Suprapubic skin (tissue), 4 donors: ENCODE data around the gene DTNB. TPM values are rescaled to one million over a fixed set of nuclear protein-coding genes. Genes with fewer than 3 reads are reported as not detected.

Experiments used
- DNase-seq, 2 donors: peaks; one replicate each; pipeline ENCODE4 v3.0.0-alpha.2; 2019; ENCODE audit warnings: low spot score in 2 of 2
- H3K27ac ChIP-seq: fragments of 200-600 bp; sonication (generic); one replicate; pipeline ENCODE4 v1.5.1; 2019
- H3K27me3 ChIP-seq: fragments of 200-600 bp; sonication (generic); one replicate; pipeline ENCODE4 v1.5.1; 2019
- H3K36me3 ChIP-seq: fragments of 200-600 bp; sonication (generic); one replicate; pipeline ENCODE4 v1.5.1; 2019
- H3K4me1 ChIP-seq: fragments of 200-600 bp; sonication (generic); one replicate; pipeline ENCODE4 v1.5.1; 2019
- H3K4me3 ChIP-seq: fragments of 200-600 bp; sonication (generic); one replicate; pipeline ENCODE4 v1.5.1; 2019; ENCODE audit warnings: mild to moderate bottlenecking
- H3K9me3 ChIP-seq: fragments of 200-600 bp; sonication (generic); one replicate; pipeline ENCODE4 v1.5.1; 2019
- EP300 ChIP-seq: sonication (generic); formaldehyde crosslinking; IDR thresholded peaks from one replicate; pipeline ENCODE4 v1.6.1; 2017; ENCODE audit warnings: antibody characterized with exemption
- POLR2A ChIP-seq, 2 donors: fragments of 450-650 bp; IDR thresholded peaks; one replicate each; pipeline ENCODE4 v1.6.1; 2017; ENCODE audit warnings: antibody characterized with exemption in 2 of 2, mild to moderate bottlenecking in 2 of 2, moderate library complexity in 2 of 2
- POLR2AphosphoS5 ChIP-seq, 3 donors: sonication (generic); formaldehyde crosslinking; IDR thresholded peaks; one replicate each; pipeline ENCODE4 v1.6.1; 2017; ENCODE audit warnings: antibody characterized with exemption in 3 of 3
- WGBS: methylation state at CpG from one replicate; pipeline ENCODE4 v1.1.5; 2018; 5-methylcytosine and 5-hydroxymethylcytosine counted together
- total RNA-seq, 4 donors: library from RNA; depleted of rRNA; stranded (reverse); fragments of >200 nt; gene quantifications; one replicate each; pipeline ENCODE4 v1.1.0, GENCODE V29; 2016
- TF ChIP-seq, protein P1 (sequence below), 2 donors: fragments of 200-600 bp in 1 of 2; fragments of 450-650 bp in 1 of 2; sonication (generic) in 1 of 2; IDR thresholded peaks; one replicate each; pipeline ENCODE4 v1.5.1; 2016 to 2019; ENCODE audit warnings: antibody characterized with exemption in 2 of 2, mild to moderate bottlenecking in 1 of 2, moderate library complexity in 1 of 2

Gene DTNB
- total RNA-seq, 4 donors from 2014 or later, result 11.8 to 40.1 (median 24.1) TPM

DNA sequence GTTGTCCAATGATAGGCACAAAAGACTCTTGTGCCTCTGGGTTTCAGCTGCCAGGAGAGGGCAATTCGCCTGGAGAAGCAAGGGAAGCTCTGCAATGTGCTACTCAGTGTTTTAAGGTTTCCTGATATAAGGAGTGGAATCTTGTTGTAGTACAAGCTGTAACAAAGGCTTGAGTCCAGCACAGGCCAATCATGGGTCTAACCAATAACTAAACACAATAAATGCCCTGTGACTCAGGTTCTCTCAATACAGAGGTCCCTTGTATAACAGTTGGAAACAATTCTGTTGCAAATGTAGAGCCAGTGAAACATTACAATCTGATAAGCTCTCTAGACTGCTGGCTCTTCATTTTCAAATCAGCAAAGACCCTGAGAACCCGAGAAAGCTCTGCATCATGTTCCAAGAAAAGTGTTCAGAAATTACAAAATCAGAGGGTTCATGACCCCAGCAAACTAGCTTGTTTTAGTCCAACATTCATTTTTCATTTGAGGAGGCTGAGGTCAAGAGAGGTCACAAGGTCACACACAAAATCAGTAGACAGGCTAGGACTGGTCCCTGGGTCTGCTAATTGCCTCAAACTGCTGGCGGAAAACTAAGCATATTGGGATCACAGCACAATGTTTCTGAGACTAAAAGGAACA is 272.7 kb downstream of the DTNB start:
- WGBS, result 83% methylated on average over 3 of the region's 3 CpGs
- no peak overlapping the region for H3K27ac ChIP-seq

DNA sequence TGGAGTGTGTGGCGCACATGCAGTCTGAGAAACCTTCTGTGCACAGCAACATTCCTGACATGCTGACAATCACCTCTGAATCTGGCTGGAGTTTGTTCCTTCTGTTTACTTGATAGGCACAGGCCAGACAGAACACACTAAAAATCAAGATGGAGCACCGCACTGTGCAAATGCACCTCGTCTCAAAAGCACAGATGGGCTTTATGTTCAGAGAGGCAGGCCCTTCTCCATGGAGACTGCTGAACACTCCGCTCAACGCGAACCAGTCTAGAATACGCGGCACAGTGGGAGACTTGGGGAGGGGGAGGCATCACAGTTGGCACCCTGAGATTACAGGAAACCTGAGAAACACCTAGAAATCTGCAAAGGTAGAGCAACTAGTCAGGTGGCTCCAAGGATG is 273.2 kb downstream of the DTNB start:
- Histone ChIP-seq H3K27me3 (no peaks in the 10 kb centered on the region), H3K9me3 (no peaks in the 10 kb centered on the region), H3K36me3 (no peaks in the 10 kb centered on the region), H3K4me3 (no peak overlapping the region), H3K27ac (no peak overlapping the region), H3K4me1 (no peaks in the 10 kb centered on the region)
- WGBS, result 95% methylated on average over 8 of the region's 8 CpGs
- TF ChIP-seq POLR2AphosphoS5 (IDR thresholded peaks at IDR 0.05), result no peak
- TF ChIP-seq EP300, result no peak
- TF ChIP-seq POLR2A (IDR thresholded peaks at IDR 0.05), result no peak
- TF ChIP-seq, protein P1, sequence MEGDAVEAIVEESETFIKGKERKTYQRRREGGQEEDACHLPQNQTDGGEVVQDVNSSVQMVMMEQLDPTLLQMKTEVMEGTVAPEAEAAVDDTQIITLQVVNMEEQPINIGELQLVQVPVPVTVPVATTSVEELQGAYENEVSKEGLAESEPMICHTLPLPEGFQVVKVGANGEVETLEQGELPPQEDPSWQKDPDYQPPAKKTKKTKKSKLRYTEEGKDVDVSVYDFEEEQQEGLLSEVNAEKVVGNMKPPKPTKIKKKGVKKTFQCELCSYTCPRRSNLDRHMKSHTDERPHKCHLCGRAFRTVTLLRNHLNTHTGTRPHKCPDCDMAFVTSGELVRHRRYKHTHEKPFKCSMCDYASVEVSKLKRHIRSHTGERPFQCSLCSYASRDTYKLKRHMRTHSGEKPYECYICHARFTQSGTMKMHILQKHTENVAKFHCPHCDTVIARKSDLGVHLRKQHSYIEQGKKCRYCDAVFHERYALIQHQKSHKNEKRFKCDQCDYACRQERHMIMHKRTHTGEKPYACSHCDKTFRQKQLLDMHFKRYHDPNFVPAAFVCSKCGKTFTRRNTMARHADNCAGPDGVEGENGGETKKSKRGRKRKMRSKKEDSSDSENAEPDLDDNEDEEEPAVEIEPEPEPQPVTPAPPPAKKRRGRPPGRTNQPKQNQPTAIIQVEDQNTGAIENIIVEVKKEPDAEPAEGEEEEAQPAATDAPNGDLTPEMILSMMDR (IDR thresholded peaks at IDR 0.05), result no peak
- DNase-seq, result no peak

More for the DNA sequence above, 272.7 kb downstream of the DTNB start:
- Histone ChIP-seq H3K27me3 (no peaks in the 10 kb centered on the region), H3K4me3 (no peak overlapping the region), H3K4me1 (no peaks in the 10 kb centered on the region), H3K9me3 (no peaks in the 10 kb centered on the region), H3K36me3 (no peaks in the 10 kb centered on the region)
- TF ChIP-seq POLR2AphosphoS5 (IDR thresholded peaks at IDR 0.05), result no peak
- TF ChIP-seq, protein P1 (IDR thresholded peaks at IDR 0.05), result no peak
- no peak for TF ChIP-seq EP300
- TF ChIP-seq POLR2A (IDR thresholded peaks at IDR 0.05), result no peak
- DNase-seq, result no peak

DNA sequence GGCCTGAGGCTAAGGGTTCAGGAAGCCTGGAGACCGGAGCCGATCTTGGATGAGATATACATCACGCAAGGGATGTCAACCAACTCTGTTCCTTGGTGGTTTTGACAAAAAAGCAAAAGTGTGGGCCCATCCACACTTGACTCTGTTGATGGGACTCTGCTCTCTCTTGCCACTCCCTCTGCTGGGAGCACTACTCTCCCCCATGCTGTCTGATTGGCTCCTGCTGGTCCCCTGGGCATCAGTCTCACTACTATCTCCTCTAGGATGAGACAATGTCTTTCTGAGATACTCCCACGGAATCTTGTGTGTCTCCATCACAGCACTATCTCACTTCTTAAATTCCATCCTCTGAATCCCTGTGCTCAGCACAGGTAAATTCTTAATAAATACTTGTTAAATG is 274.8 kb downstream of the DTNB start:
- Histone ChIP-seq H3K27ac (no peak overlapping the region), H3K36me3 (no peaks in the 10 kb centered on the region), H3K27me3 (no peaks in the 10 kb centered on the region), H3K9me3 (no peaks in the 10 kb centered on the region), H3K4me1 (no peaks in the 10 kb centered on the region), H3K4me3 (no peak overlapping the region)
- no peak for DNase-seq
- no peak for TF ChIP-seq POLR2AphosphoS5 (IDR thresholded peaks at IDR 0.05)
- WGBS, result 94% methylated on average over 4 of the region's 4 CpGs

DNA sequence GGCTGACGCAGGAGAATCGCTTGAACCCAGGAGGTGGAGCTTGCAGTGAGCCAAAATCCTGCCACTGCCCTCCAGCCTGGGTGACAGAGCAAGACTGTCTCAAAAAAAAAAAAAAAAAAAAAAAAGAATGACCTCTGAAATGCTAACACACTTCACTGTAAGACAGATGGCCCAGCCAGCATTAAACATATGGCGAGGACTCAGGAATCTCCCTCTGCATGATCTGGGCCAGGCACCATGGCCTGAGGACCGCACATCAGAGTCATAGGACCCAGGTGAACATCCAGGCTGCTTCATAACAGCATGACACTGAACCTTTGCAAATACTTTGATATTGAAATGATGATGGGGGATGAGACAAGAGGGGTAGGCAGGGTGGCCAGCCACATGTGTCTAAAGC is 275.6 kb downstream of the DTNB start:
- 91% methylated on average over 4 of the region's 4 CpGs for whole genome bisulfite sequencing
- Histone ChIP-seq H3K36me3 (no peaks in the 10 kb centered on the region), H3K9me3 (no peaks in the 10 kb centered on the region), H3K27me3 (no peaks in the 10 kb centered on the region), H3K4me1 (no peaks in the 10 kb centered on the region), H3K27ac (no peak overlapping the region), H3K4me3 (no peak overlapping the region)
- no peak for TF ChIP-seq POLR2AphosphoS5 (IDR thresholded peaks at IDR 0.05)
- no peak for TF ChIP-seq POLR2A (IDR thresholded peaks at IDR 0.05)
- TF ChIP-seq EP300, result no peak
- TF ChIP-seq, protein P1 (IDR thresholded peaks at IDR 0.05), result no peak
- no peak for DNase-seq

DNA sequence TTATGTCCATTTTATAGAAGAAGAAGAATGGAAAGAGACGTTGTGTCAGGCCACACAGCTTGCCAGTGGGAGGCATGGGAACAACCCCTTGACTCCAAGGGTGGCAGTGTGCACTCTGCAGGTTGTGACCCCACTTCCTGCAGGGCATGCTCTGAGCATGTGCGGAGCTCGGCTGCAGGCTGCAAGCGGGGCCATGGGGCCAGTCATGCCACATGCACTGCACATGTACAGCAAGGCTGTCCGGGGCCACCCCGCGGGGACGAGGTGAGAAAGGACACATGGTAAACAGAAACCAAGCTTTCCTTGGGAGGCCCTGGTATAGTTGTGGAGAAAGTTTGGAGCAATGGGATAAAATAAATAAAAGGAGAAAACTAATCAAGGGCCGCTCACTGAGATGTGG is 284.2 kb downstream of the DTNB start:
- Histone ChIP-seq H3K4me3 (no peak overlapping the region), H3K27ac (no peak overlapping the region), H3K27me3 (no peaks in the 10 kb centered on the region), H3K4me1 (peaks cover 6% of the 10 kb centered on the region), H3K9me3 (no peaks in the 10 kb centered on the region), H3K36me3 (peaks cover 3% of the 10 kb centered on the region)
- TF ChIP-seq POLR2A (IDR thresholded peaks at IDR 0.05), result no peak
- TF ChIP-seq POLR2AphosphoS5 (IDR thresholded peaks at IDR 0.05), result no peak
- TF ChIP-seq, protein P1 (IDR thresholded peaks at IDR 0.05), result no peak
- TF ChIP-seq EP300, result no peak
- DNase-seq, result no peak
- 90% methylated on average over 9 of the region's 9 CpGs for WGBS

DNA sequence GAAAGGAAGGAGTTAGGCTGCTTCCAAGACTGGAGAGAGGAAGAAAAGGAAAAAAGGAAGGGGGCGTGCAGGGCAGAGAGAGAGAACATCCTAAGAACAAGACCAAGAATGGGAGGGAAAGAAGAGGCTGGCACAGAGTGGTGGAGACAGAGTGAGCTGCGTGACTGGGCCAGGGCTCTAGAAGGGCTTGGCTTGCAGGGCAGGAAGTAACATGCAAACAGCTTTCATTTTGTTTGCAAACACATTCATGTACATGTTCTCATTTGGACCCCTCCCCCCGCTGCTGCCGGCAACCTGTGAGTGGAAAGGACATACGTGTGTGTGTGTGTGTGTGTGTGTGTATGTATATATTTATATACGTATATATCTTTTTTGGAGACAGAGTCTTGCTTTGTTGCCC is 284.9 kb downstream of the DTNB start:
- Histone ChIP-seq H3K27ac (no peak overlapping the region), H3K4me1 (peaks cover 6% of the 10 kb centered on the region), H3K4me3 (no peak overlapping the region), H3K9me3 (no peaks in the 10 kb centered on the region), H3K27me3 (no peaks in the 10 kb centered on the region), H3K36me3 (peaks cover 3% of the 10 kb centered on the region)
- TF ChIP-seq, protein P1 (IDR thresholded peaks at IDR 0.05), result no peak
- no peak for TF ChIP-seq POLR2A (IDR thresholded peaks at IDR 0.05)
- WGBS, result 54% methylated on average over 6 of the region's 6 CpGs
- peak in 1 of 2 donors; percentile 70 for DNase-seq
